Measurements from ENCODE around the gene HPSE2. TPM values are rescaled to one million over a fixed set of nuclear protein-coding genes. Genes with fewer than 3 reads are reported as not detected.

Gene HPSE2
- total and polyA plus RNA-seq, 2 of the 13 experiments (the other 11 are each of a cell fraction or from before 2014, with no cell fraction given), result 0.01 TPM; not detected in 1

DNA sequence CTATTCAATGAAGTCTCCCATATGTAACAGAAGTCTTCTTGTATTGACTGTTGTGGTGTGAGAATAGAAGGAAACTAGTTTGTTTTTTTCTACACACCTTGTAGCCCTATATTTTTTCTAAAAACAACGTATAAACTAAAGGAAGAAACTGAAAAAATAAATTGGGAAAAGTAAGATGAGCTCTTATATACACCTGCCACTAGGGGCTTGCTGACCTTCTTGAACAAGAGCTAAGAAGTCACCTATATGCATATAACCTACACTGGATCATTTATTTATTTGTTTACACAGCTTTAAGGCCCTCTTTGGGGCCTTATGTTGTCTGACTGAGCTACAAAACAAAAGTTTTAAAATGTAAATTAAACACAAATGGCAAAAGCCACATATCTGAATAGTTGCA is 383.0 kb downstream of the HPSE2 start:
- FAIRE-seq (no peak), ATAC-seq (no peak), DNase-seq (ENCODE audit: low spot score) (no peak)
- H4K20me1 ChIP-seq (ENCODE audit: insufficient read depth, low read length), result no peaks in the 10 kb centered on the region
- CTCF ChIA-PET (ENCODE audit: low intra/inter-chr PET ratio, low total read pairs), result no interaction called here
- no peaks in the 10 kb centered on the region for H3K27me3 ChIP-seq (ENCODE audit: control insufficient read depth in 1 of 2, insufficient read depth in 2 of 2, low read length in 2 of 2)
- H3K9ac ChIP-seq (ENCODE audit: insufficient read depth, low read depth, low read length), result no peak overlapping the region
- BruUV-seq (replicated peaks), result no TSS peak
- no peaks in the 10 kb centered on the region for H3K4me1 ChIP-seq (ENCODE audit: insufficient read depth, low read length)
- POLR2A ChIA-PET, result no interaction called here
- TF ChIP-seq SCMH1 (CRISPR knock-in tag; IDR thresholded peaks at IDR 0.05; ENCODE audit: borderline replicate concordance) (no peak), ZNF607 (CRISPR knock-in tag; IDR thresholded peaks at IDR 0.05; ENCODE audit: borderline replicate concordance) (no peak), MYC (CRISPR knock-in tag; IDR thresholded peaks at IDR 0.05; ENCODE audit: borderline replicate concordance) (no peak), POLR2A (IDR thresholded peaks at IDR 0.05; ENCODE audit: insufficient read depth in 1 of 2, low read depth in 2 of 2, low read length in 2 of 2) (no peak), MTA3 (CRISPR knock-in tag; IDR thresholded peaks at IDR 0.05) (no peak), ZNF12 (CRISPR knock-in tag; IDR thresholded peaks at IDR 0.05) (no peak), ZNF7 (CRISPR knock-in tag; IDR thresholded peaks at IDR 0.05) (no peak)
- TF ChIP-seq, protein P1, sequence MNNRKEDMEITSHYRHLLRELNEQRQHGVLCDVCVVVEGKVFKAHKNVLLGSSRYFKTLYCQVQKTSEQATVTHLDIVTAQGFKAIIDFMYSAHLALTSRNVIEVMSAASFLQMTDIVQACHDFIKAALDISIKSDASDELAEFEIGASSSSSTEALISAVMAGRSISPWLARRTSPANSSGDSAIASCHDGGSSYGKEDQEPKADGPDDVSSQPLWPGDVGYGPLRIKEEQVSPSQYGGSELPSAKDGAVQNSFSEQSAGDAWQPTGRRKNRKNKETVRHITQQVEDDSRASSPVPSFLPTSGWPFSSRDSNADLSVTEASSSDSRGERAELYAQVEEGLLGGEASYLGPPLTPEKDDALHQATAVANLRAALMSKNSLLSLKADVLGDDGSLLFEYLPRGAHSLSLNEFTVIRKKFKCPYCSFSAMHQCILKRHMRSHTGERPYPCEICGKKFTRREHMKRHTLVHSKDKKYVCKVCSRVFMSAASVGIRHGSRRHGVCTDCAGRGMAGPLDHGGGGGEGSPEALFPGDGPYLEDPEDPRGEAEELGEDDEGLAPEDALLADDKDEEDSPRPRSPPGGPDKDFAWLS (CRISPR knock-in tag; IDR thresholded peaks at IDR 0.05; ENCODE audit: borderline replicate concordance), result no peak
- TF ChIP-seq, protein P2, sequence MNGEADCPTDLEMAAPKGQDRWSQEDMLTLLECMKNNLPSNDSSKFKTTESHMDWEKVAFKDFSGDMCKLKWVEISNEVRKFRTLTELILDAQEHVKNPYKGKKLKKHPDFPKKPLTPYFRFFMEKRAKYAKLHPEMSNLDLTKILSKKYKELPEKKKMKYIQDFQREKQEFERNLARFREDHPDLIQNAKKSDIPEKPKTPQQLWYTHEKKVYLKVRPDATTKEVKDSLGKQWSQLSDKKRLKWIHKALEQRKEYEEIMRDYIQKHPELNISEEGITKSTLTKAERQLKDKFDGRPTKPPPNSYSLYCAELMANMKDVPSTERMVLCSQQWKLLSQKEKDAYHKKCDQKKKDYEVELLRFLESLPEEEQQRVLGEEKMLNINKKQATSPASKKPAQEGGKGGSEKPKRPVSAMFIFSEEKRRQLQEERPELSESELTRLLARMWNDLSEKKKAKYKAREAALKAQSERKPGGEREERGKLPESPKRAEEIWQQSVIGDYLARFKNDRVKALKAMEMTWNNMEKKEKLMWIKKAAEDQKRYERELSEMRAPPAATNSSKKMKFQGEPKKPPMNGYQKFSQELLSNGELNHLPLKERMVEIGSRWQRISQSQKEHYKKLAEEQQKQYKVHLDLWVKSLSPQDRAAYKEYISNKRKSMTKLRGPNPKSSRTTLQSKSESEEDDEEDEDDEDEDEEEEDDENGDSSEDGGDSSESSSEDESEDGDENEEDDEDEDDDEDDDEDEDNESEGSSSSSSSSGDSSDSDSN (CRISPR knock-in tag; IDR thresholded peaks at IDR 0.05), result no peak
- TF ChIP-seq, protein P3, sequence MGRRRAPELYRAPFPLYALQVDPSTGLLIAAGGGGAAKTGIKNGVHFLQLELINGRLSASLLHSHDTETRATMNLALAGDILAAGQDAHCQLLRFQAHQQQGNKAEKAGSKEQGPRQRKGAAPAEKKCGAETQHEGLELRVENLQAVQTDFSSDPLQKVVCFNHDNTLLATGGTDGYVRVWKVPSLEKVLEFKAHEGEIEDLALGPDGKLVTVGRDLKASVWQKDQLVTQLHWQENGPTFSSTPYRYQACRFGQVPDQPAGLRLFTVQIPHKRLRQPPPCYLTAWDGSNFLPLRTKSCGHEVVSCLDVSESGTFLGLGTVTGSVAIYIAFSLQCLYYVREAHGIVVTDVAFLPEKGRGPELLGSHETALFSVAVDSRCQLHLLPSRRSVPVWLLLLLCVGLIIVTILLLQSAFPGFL (CRISPR knock-in tag; IDR thresholded peaks at IDR 0.05), result no peak
- in situ Hi-C loops (cut with HindIII; ENCODE audit: extremely low pct_ligation_motif_present, low pct_unique_long_range_greater_than_20kb), result loop anchor here (25.0 kb wide), 1 partner anchor 410 kb away; no protein-coding TSS in a partner anchor
- H3K27ac ChIP-seq (ENCODE audit: extremely low read length, insufficient read depth, low read length), result no peak overlapping the region
- no peaks in the 10 kb centered on the region for H3K36me3 ChIP-seq (replicated peaks in 1 of 2; ENCODE audit: control insufficient read depth in 1 of 2, insufficient read depth in 2 of 2, low read length in 2 of 2)
- H3K79me2 ChIP-seq (ENCODE audit: insufficient read depth, low read length), result no peaks in the 10 kb centered on the region
- H2AFZ ChIP-seq (ENCODE audit: low read length), result no peak overlapping the region
- H3K9me3 ChIP-seq (ENCODE audit: low read length), result no peaks in the 10 kb centered on the region
- H3K4me3 ChIP-seq (replicated peaks in 1 of 3; ENCODE audit: insufficient read depth in 1 of 3, low read depth in 2 of 3, low read length in 3 of 3), result no peak overlapping the region
- WGBS (ENCODE audit: low lambda C conversion rate), result 0% methylated on average over 1 of the region's 1 CpG
- intact Hi-C loops (cut with micrococcal nuclease; ENCODE audit: unreplicated experiment), result no loop called here
- no peak overlapping the region for H3K4me2 ChIP-seq (ENCODE audit: low read depth, low read length)
